ENCODE data around the gene MAP2K1. TPM values are rescaled to one million over a fixed set of nuclear protein-coding genes. Genes with fewer than 3 reads are reported as not detected.
"Not testable (repeated sequence)": the region's sequence is repeated elsewhere in the genome, so short reads cannot be mapped to it uniquely, and the experiment has no call there.

MAP2K1 gene
- total RNA-seq, 1 donor = 52.2 TPM

DNA sequence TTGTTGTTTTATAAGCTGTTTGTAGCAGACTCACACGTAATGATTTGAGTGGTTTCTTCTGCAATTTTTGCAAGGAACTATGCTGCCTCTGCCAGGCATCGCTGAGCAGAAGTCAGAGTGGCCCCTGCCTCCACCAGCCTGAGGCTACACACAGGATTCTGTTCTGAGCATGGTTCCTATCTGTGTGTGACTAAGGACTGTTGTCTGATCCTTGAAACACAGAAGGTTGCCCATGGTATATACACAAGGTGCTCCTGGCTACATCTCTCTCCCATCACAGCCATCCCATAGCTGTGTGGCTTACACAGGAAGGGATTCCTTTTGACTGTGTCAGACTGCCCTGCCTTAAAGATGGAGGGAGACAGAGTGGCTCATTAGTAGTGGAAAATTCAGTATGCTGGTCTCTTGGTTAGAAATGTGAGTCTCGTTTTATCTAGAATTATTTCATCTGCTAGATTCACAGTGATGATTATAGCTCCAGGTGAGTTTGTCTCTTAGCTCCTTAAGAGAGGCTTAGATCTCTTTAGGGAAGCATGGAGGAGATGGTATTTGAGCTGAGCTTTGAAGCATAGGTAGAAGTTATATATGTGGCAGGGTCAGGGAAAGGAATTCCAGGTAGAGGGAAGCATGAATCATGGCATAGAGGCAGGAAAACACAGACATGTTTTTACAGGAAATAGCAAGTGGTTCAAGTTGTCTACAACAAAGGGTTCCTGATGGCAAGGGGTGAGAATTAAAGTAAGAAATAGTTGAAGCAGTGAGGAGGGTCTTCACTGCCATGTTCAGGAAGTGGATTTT, 73.3 kb downstream of the MAP2K1 start:
- H3K4me3 ChIP-seq (ENCODE audit: low read depth, low read length) = no peak overlapping the region
- TF ChIP-seq, protein P1, sequence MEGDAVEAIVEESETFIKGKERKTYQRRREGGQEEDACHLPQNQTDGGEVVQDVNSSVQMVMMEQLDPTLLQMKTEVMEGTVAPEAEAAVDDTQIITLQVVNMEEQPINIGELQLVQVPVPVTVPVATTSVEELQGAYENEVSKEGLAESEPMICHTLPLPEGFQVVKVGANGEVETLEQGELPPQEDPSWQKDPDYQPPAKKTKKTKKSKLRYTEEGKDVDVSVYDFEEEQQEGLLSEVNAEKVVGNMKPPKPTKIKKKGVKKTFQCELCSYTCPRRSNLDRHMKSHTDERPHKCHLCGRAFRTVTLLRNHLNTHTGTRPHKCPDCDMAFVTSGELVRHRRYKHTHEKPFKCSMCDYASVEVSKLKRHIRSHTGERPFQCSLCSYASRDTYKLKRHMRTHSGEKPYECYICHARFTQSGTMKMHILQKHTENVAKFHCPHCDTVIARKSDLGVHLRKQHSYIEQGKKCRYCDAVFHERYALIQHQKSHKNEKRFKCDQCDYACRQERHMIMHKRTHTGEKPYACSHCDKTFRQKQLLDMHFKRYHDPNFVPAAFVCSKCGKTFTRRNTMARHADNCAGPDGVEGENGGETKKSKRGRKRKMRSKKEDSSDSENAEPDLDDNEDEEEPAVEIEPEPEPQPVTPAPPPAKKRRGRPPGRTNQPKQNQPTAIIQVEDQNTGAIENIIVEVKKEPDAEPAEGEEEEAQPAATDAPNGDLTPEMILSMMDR (IDR thresholded peaks at IDR 0.05; ENCODE audit: insufficient read depth, low read length) = no peak
- no peak for DNase-seq (ENCODE audit: low read depth)

DNA sequence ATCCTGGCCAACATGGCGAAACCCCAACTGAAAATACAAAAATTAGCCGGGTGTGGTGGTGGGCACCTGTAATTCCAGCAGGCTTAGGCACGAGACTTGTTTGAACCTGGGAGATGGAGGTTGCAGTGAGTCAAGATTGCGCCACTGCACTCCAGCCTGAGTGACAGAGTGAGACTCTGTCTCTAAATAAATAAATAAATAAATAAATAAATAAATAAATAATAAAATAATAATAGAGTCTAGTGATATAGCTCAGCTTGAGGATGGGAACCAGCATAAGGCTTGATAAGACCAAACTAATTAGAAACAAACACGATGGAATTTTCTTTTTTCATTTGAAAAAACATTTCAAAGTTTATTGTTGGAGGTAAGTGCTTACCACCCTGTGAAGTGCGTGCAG, 74.6 kb downstream of the MAP2K1 start:
- not testable (repeated sequence) for DNase-seq (ENCODE audit: low read depth); H3K4me3 ChIP-seq (ENCODE audit: low read depth, low read length)

GRCh38 chr15:66461917-66462316, 75.2 kb downstream of the MAP2K1 start:
- TF ChIP-seq, protein P1 (IDR thresholded peaks at IDR 0.05; ENCODE audit: insufficient read depth, low read length) = no peak
- DNase-seq (ENCODE audit: low read depth) = no peak
- no peak overlapping the region for H3K4me3 ChIP-seq (ENCODE audit: low read depth, low read length)

- no peak overlapping the region for H3K4me3 ChIP-seq (ENCODE audit: low read depth, low read length)
- TF ChIP-seq, protein P1 (IDR thresholded peaks at IDR 0.05; ENCODE audit: insufficient read depth, low read length) = no peak
- no peak for DNase-seq (ENCODE audit: low read depth)
Observed at GRCh38 chr15:66462627-66463026, 75.9 kb downstream of the MAP2K1 start.

DNA sequence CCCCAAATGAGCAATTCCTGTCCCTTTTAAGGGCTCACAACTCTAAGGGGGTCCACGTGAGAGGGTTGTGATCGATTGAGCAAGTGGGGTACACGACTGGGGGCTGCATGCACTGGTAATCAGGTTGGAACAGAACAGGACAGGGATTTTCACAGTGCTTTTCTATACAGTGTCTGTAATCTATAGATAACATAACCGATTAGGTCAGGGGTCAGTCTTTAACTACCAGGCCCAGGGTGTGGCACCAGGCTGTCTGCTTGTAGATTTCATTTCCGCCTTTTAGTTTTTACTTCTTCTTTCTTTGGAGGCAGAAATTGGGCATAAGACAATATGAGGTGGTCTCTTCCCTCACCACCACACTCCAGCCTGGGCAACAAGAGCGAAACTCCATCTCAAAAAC, 78.6 kb downstream of the MAP2K1 start:
- not testable (repeated sequence) for H3K4me3 ChIP-seq (ENCODE audit: low read depth, low read length); DNase-seq (ENCODE audit: low read depth)

- not testable (repeated sequence) for H3K4me3 ChIP-seq (ENCODE audit: low read depth, low read length); DNase-seq (ENCODE audit: low read depth)
Observed at GRCh38 chr15:66467162-66468040, 80.7 kb downstream of the MAP2K1 start.

- DNase-seq (ENCODE audit: low read depth); H3K4me3 ChIP-seq (ENCODE audit: low read depth, low read length): not testable (repeated sequence)
Observed at GRCh38 chr15:66470825-66471224, 84.1 kb downstream of the MAP2K1 start.

- DNase-seq (ENCODE audit: low read depth) = peak; percentile 40
- TF ChIP-seq, protein P1 (IDR thresholded peaks at IDR 0.05; ENCODE audit: insufficient read depth, low read length) = no peak
- H3K4me3 ChIP-seq (ENCODE audit: low read depth, low read length) = no peak overlapping the region
Observed at GRCh38 chr15:66472176-66472999, 85.7 kb downstream of the MAP2K1 start.

All from fibroblast of the aortic adventitia (primary cell).